Activated CD4-positive, alpha-beta memory T cell treated with anti-CD3 and anti-CD28 coated beads for 36 hours (primary cell): ENCODE results near the gene NKX3-2. TPM values are rescaled to one million over a fixed set of nuclear protein-coding genes. Genes with fewer than 3 reads are reported as not detected.

Experiments used
- total RNA-seq, 2 experiments: library from RNA; stranded (reverse); gene quantifications; one replicate each; pipeline ENCODE4 v1.2.3, GENCODE V29; 2021

The NKX3-2 gene
- total RNA-seq, 2 experiments from 2014 or later = not detected

Other genes with a start within 250 kb of the NKX3-2 start
- gene RAB28, start 60.2 kb downstream of the NKX3-2 start, total RNA-seq = 10 to 100 TPM; 16.5 to 18.8 TPM
- gene BOD1L1, start 83.2 kb upstream of the NKX3-2 start, total RNA-seq = 10 to 100 TPM; 25.5 to 31.2 TPM